Measurements from ENCODE around the gene SETMAR. TPM values are rescaled to one million over a fixed set of nuclear protein-coding genes. Genes with fewer than 3 reads are reported as not detected.
"Not testable (repeated sequence)": the region's sequence is repeated elsewhere in the genome, so short reads cannot be mapped to it uniquely, and the experiment has no call there.

Gene SETMAR
- total and polyA plus RNA-seq, 2 of the 4 experiments (the other 2 are of a cell fraction), result 12.7 to 18.1 TPM

- H3K9me1 ChIP-seq (ENCODE audit: insufficient read depth, low read length); H2AFZ ChIP-seq (replicated peaks; ENCODE audit: low read length, poor library complexity); H3K4me1 ChIP-seq (ENCODE audit: control insufficient read depth, insufficient read depth, low read length); H2AK9ac ChIP-seq (replicated peaks; ENCODE audit: low read depth, low read length, poor library complexity); H3K79me1 ChIP-seq (ENCODE audit: low read depth in 1 of 2, low read length in 2 of 2); H3K27ac ChIP-seq (ENCODE audit: insufficient read depth, low read length); H4K91ac ChIP-seq (ENCODE audit: insufficient read depth, low read depth, low read length); H3K56ac ChIP-seq (ENCODE audit: extremely low read depth, insufficient read depth, low read length); DNase-seq; BruUV-seq (replicated peaks); H3K4ac ChIP-seq (ENCODE audit: low read depth, low read length); H3K36me3 ChIP-seq (ENCODE audit: control insufficient read depth, insufficient read depth, low read length); H2BK5ac ChIP-seq (ENCODE audit: low read depth, low read length, poor library complexity, severe bottlenecking); H2BK20ac ChIP-seq (ENCODE audit: low read depth, low read length); POLR2A ChIA-PET (ENCODE audit: unreplicated experiment); ATAC-seq (ENCODE audit: low read depth); H2AK5ac ChIP-seq (ENCODE audit: low read depth, low read length); H3K27me3 ChIP-seq (ENCODE audit: control insufficient read depth, insufficient read depth, low read length); CTCF ChIA-PET; H2BK120ac ChIP-seq (ENCODE audit: low read depth, low read length); in situ Hi-C loops (cut with MboI; ENCODE audit: low sequenced_read_pairs); H2BK15ac ChIP-seq (ENCODE audit: low read depth, low read length); H3K23ac ChIP-seq (ENCODE audit: low read depth, low read length); H3K4me2 ChIP-seq (ENCODE audit: low read depth, low read length); dilution Hi-C loops (cut with HindIII; ENCODE audit: low sequenced_read_pairs, unreplicated experiment); H4K20me1 ChIP-seq (ENCODE audit: insufficient read depth, low read length); H3K14ac ChIP-seq (replicated peaks; ENCODE audit: low read depth, low read length); H3K18ac ChIP-seq (ENCODE audit: low read depth, low read length); H4K5ac ChIP-seq (ENCODE audit: low read depth, low read length); H3K9ac ChIP-seq (ENCODE audit: low read depth, low read length); H4K8ac ChIP-seq (ENCODE audit: low read depth in 2 of 2, low read length in 2 of 2); H3K9me3 ChIP-seq (ENCODE audit: control insufficient read depth, insufficient read depth, low read length); H3K4me3 ChIP-seq (ENCODE audit: insufficient read depth, low read depth, low read length); intact Hi-C loops (cut with micrococcal nuclease): not testable (repeated sequence)
These were observed 26.6 kb downstream of the SETMAR start for GRCh38 chr3:4329806-4330205.

Data from IMR-90 (cell line).